Measurements from ENCODE around the gene KITLG.

Gene KITLG

GRCh38 chr12:88546853-88547252 is 33.4 kb downstream of the KITLG start:
- DNase-seq (ENCODE audit: low spot score in 2 of 2) = no peak

GRCh38 chr12:88546226-88546625 is 34.0 kb downstream of the KITLG start:
- peaks cover 25% of the 10 kb centered on the region for H3K4me1 ChIP-seq
- in situ Hi-C loops (cut with MboI; ENCODE audit: low sequenced_read_pairs) = no loop called here
- H3K4me3 ChIP-seq = no peak overlapping the region
- H3K36me3 ChIP-seq (replicated peaks) = peaks cover 4% of the 10 kb centered on the region
- no peak for DNase-seq (ENCODE audit: low spot score in 2 of 2)
- H3K27me3 ChIP-seq (ENCODE audit: low read depth) = no peaks in the 10 kb centered on the region
- no peaks in the 10 kb centered on the region for H3K9me3 ChIP-seq

More at GRCh38 chr12:88546853-88547252, 33.4 kb downstream of the KITLG start:
- in situ Hi-C loops (cut with MboI; ENCODE audit: low sequenced_read_pairs) = no loop called here
- H3K4me1 ChIP-seq = peaks cover 25% of the 10 kb centered on the region
- no peaks in the 10 kb centered on the region for H3K9me3 ChIP-seq
- H3K27me3 ChIP-seq (ENCODE audit: low read depth) = no peaks in the 10 kb centered on the region
- no peak overlapping the region for H3K4me3 ChIP-seq
- peaks cover 4% of the 10 kb centered on the region for H3K36me3 ChIP-seq (replicated peaks)

DNA sequence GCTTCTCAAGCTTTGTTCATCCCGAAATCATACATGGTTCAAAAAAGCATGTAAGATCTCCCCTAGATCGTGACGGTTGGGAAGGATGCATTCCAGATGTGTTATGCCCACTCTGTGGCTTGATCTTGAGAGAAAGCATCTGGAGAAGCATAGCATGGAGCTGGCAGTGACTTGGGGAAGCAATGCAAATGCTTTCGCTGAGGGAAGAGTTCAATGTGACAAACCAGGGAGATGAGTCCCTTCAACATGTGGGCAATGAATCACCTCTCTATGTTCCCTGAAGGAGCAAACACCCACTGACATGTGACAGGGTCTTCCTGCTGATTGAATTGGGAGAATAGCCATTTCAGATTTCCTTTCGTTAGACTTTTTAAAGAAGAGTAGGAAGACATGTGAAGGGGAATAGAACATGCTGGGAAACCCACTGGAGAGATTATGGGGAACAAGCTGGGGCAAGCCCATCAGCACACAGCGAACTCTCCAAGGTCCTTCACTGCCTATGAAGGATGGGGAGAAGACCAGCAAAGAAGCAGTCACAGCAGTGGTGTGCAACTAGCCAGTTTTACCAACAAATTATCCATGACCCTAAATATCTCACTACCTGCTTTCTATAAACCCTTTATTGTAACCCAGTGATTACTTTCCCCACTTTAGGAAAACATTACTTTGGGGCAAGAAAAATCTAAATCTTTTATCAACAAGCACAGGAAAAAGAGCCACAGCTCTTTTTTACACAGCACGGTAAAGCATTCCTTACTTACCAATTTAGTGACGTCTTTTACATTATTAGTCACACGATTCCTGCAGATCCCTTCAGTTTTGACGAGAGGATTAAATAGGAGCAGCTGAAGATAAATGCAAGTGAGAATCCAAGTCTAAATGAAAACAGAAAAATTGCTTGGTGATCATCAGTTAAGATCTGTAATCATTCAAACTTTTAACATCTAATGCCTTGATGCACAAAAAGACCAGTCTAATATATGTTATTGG is 35.0 kb downstream of the KITLG start:
- peaks cover 25% of the 10 kb centered on the region for H3K4me1 ChIP-seq
- peaks cover 4% of the 10 kb centered on the region for H3K36me3 ChIP-seq (replicated peaks)
- DNase-seq (ENCODE audit: low spot score in 2 of 2) = no peak
- H3K9me3 ChIP-seq = no peaks in the 10 kb centered on the region
- H3K27me3 ChIP-seq (ENCODE audit: low read depth) = no peaks in the 10 kb centered on the region
- in situ Hi-C loops (cut with MboI; ENCODE audit: low sequenced_read_pairs) = no loop called here
- H3K4me3 ChIP-seq = no peak overlapping the region

- Histone ChIP-seq H3K27me3 (ENCODE audit: low read depth) (no peaks in the 10 kb centered on the region), H3K36me3 (replicated peaks) (peaks cover 4% of the 10 kb centered on the region), H3K4me3 (no peak overlapping the region), H3K9me3 (no peaks in the 10 kb centered on the region), H3K4me1 (peaks cover 4% of the 10 kb centered on the region; the same call in 1 of the 2 replicates)
- no peak for DNase-seq (ENCODE audit: low spot score in 2 of 2)
- in situ Hi-C loops (cut with MboI; ENCODE audit: low sequenced_read_pairs) = no loop called here
Observed at GRCh38 chr12:88539893-88540292, 40.4 kb downstream of the KITLG start.

DNA sequence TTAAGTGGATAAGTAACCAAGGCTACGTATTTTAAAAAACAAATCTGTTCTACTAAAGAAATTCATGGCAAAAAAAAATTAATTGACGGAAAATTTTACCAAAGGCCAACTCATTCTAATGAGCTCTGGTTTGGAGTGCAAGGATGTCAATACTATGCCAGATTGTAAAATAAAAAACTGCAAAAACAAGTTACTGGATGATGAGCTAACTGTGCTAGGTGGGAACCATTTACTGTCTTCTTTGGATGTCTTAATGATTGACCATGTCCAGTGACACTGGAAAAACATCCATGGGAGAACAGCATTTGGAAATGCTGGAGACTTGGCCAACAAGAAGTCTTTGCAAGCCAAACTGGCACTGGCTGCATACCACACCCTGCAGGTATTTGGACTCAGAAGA is 41.6 kb downstream of the KITLG start:
- Histone ChIP-seq H3K4me1 (peaks cover 4% of the 10 kb centered on the region; the same call in 1 of the 2 replicates), H3K36me3 (replicated peaks) (peaks cover 4% of the 10 kb centered on the region), H3K9me3 (no peaks in the 10 kb centered on the region), H3K27me3 (ENCODE audit: low read depth) (no peaks in the 10 kb centered on the region), H3K4me3 (no peak overlapping the region)
- no peak for DNase-seq (ENCODE audit: low spot score in 2 of 2)
- in situ Hi-C loops (cut with MboI; ENCODE audit: low sequenced_read_pairs) = no loop called here

DNA sequence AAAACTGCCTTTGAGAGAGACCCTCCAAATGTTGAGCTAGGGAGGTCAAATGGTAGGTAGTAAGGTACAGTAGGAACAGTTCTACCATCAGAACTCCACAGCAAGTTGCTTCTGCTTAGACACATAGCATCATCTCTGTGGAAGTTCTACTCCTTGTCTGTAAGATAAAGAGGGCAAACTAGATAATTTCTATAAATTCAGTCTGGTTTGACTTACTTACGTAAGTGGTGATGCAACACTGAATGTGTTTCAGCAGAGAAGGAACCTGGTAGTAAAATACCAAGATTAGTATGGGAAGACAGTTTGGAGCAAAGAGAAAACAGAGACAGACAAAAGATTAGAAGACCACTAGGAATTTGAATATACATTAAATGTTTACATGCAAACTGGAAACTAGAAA is 42.0 kb downstream of the KITLG start:
- H3K36me3 ChIP-seq (replicated peaks) = peaks cover 3% of the 10 kb centered on the region
- in situ Hi-C loops (cut with MboI; ENCODE audit: low sequenced_read_pairs) = no loop called here
- no peak for DNase-seq (ENCODE audit: low spot score in 2 of 2)
- H3K4me1 ChIP-seq = peaks cover 4% of the 10 kb centered on the region; the same call in 1 of the 2 replicates
- no peaks in the 10 kb centered on the region for H3K27me3 ChIP-seq (ENCODE audit: low read depth)
- H3K4me3 ChIP-seq = no peak overlapping the region
- no peaks in the 10 kb centered on the region for H3K9me3 ChIP-seq

GRCh38 chr12:88530868-88531267 is 49.4 kb downstream of the KITLG start:
- DNase-seq (ENCODE audit: low spot score in 2 of 2) = no peak
- peaks cover 6% of the 10 kb centered on the region for H3K4me1 ChIP-seq
- in situ Hi-C loops (cut with MboI; ENCODE audit: low sequenced_read_pairs) = no loop called here
- no peak overlapping the region for H3K4me3 ChIP-seq
- 0 out of 2 replicates have a peak, but pooled peaks cover 8% of the 10 kb centered on the region for H3K9me3 ChIP-seq
- H3K36me3 ChIP-seq (replicated peaks) = peaks cover 7% of the 10 kb centered on the region; the same call in 1 of the 2 replicates
- no peaks in the 10 kb centered on the region for H3K27me3 ChIP-seq (ENCODE audit: low read depth)

DNA sequence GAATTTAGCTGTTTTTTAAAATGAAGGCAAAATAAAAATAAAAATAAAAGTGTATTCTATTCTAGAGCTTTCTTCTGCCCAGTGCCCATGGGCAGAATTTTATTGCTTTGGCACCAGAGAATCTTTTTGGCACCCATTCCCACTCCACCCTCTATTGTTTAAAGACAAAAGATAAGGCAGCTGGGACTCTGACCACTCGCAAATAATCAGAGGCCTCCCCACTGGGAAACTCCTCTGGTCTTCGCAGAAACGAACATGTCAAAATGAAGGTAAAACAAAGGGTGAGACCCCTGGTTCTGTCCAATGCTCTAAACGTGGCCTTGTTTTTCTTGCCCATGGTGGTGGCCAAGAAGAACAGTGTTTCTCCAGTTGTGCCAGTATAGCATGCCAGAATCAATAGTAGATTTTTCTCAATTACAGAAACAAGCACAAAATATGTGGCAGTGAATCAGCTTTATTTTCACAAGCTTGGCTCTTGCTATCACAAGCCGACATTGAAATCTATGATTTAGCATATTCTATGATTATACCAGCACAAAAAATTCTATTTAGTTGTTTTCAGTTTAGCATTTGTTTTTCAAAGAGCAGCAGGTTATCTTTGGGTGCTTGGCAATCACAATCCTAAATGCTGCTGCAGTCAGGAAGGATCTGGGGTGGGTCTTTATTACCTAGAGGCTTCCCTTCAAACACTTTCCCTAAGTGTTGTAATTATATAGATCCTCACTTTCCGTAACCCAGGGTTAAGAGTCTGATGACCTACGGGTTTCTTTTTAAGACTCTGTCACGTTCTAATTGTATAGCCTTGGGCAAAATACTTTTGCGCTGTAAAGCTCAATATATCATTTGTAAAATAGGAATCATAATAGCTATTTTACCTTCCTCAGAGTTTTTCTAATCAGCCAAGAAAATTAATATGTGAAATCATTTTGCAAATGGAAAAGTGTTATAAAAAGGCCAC is 50.5 kb downstream of the KITLG start:
- Histone ChIP-seq H3K9me3 (0 out of 2 replicates have a peak, but pooled peaks cover 8% of the 10 kb centered on the region), H3K27me3 (ENCODE audit: low read depth) (no peaks in the 10 kb centered on the region), H3K4me3 (no peak overlapping the region), H3K36me3 (replicated peaks) (peaks cover 7% of the 10 kb centered on the region; the same call in 1 of the 2 replicates), H3K4me1 (peaks cover 5% of the 10 kb centered on the region)
- in situ Hi-C loops (cut with MboI; ENCODE audit: low sequenced_read_pairs) = no loop called here
- no peak for DNase-seq (ENCODE audit: low spot score in 2 of 2)

DNA sequence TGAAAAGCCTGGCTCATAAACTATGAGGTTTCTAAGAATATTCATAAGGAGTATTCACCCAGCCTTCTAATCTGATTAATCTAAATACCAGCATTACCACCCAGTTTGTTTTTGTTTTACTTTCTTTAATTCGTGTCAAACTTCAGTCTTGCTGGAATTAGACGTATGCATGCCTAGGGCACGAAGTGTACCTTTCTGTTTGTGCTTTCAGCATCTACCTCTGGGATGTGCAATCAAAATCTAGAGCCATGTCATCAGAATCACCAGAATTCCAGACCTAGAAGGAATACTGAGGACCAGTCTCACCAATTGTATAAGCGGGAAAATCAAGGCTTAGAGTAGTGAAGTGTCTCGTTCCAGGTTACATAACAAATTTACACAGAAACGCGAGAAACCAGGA is 57.3 kb downstream of the KITLG start:
- Histone ChIP-seq H3K4me3 (no peak overlapping the region), H3K9me3 (0 out of 2 replicates have a peak, but pooled peaks cover 7% of the 10 kb centered on the region), H3K27me3 (ENCODE audit: low read depth) (no peaks in the 10 kb centered on the region), H3K36me3 (replicated peaks) (peaks cover 4% of the 10 kb centered on the region; the same call in 1 of the 2 replicates), H3K4me1 (peaks cover 23% of the 10 kb centered on the region)
- in situ Hi-C loops (cut with MboI; ENCODE audit: low sequenced_read_pairs) = no loop called here
- DNase-seq (ENCODE audit: low spot score in 2 of 2) = no peak

- H3K4me3 ChIP-seq = no peak overlapping the region
- H3K36me3 ChIP-seq (replicated peaks) = no peaks in the 10 kb centered on the region
- peaks cover 23% of the 10 kb centered on the region for H3K4me1 ChIP-seq
- in situ Hi-C loops (cut with MboI; ENCODE audit: low sequenced_read_pairs) = no loop called here
- H3K9me3 ChIP-seq = no peaks in the 10 kb centered on the region
- H3K27me3 ChIP-seq (ENCODE audit: low read depth) = no peaks in the 10 kb centered on the region
- no peak for DNase-seq (ENCODE audit: low spot score in 2 of 2)
Observed at GRCh38 chr12:88520436-88520820, 59.8 kb downstream of the KITLG start.

DNA sequence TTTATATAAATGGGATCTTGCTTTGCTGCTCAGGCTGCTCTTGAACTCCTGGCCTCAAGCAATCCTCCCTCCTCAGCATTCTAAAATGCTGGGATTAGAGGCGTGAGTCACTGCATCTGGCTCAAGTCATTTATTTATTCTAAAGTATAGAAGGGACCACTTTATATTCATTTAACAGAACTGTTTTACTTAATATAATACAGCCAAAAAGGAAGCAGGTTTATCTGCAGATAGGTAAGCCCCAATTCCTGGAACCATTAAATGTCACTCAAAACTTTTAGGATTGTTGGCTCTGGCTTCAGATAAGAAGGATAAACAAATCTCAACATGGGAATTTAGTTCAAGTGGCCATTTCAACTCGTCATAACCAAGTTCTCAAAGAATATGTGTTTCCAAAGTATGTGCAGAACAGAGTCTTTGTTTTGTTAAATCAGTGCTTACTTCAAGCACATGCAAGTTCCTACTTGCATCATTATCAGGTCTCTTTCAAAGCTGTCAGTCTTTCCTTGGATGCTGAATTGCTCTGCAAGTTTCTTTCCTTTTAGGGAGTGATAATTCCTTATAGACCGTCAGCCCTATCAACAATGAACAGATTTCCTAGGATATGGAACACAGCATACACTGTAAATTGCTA is 60.4 kb downstream of the KITLG start:
- DNase-seq (ENCODE audit: low spot score in 2 of 2) = peak in 1 of 2 experiments; percentile 70
- H3K27me3 ChIP-seq (ENCODE audit: low read depth) = no peaks in the 10 kb centered on the region
- H3K4me3 ChIP-seq = no peak overlapping the region
- H3K9me3 ChIP-seq = no peaks in the 10 kb centered on the region
- no peaks in the 10 kb centered on the region for H3K36me3 ChIP-seq (replicated peaks)
- in situ Hi-C loops (cut with MboI; ENCODE audit: low sequenced_read_pairs) = no loop called here
- H3K4me1 ChIP-seq = peaks cover 23% of the 10 kb centered on the region

DNA sequence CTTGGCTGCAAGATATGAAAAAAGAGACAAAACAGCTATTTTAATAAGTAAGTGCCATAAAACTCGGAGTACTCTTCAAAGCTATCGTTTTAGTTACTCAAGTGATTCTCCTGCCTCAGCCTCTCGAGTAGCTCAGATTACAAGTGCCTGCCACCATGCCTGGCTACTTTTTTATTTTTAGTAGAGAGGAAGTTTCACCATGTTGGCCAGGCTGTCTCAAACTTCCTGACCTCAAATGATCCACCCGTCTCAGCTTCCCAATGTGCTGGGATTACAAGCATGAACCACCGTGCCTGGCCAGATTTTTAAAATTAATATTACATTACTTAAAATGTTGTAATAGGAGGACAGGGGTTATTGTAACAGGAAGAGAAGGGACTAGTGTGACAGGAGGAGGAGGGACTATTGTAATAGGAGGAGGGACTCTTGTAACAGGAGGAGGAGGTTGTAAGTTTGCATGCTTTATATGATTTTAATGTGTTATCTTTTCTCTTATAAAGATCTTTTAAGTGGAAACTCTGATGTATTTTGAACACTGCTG is 61.3 kb downstream of the KITLG start:
- H3K27me3 ChIP-seq (ENCODE audit: low read depth) = no peaks in the 10 kb centered on the region
- H3K4me3 ChIP-seq = no peak overlapping the region
- DNase-seq (ENCODE audit: low spot score in 2 of 2) = no peak
- H3K9me3 ChIP-seq = no peaks in the 10 kb centered on the region
- H3K36me3 ChIP-seq (replicated peaks) = no peaks in the 10 kb centered on the region
- in situ Hi-C loops (cut with MboI; ENCODE audit: low sequenced_read_pairs) = no loop called here
- H3K4me1 ChIP-seq = peaks cover 23% of the 10 kb centered on the region

DNA sequence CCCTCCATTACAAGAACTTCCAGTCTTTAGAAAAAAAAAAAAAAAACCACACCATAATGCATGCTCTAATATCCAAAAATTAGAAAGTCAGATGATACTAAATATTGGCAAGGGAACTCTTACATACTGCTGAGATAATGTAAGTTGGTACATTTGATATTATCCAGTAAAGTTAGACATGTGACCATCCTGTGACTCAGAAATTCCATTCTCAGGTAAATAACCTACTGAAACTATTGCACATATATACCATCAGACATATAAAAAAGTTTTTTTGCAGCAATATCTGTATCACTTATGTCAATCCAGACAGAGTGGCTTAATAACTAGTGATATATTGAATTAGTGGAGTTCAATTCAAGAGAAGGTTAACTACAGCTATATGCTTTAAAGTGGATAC is 63.5 kb downstream of the KITLG start:
- Histone ChIP-seq H3K27me3 (ENCODE audit: low read depth) (no peaks in the 10 kb centered on the region), H3K4me1 (peaks cover 12% of the 10 kb centered on the region), H3K36me3 (replicated peaks) (no peaks in the 10 kb centered on the region), H3K4me3 (no peak overlapping the region), H3K9me3 (no peaks in the 10 kb centered on the region)
- in situ Hi-C loops (cut with MboI; ENCODE audit: low sequenced_read_pairs) = no loop called here
- DNase-seq (ENCODE audit: low spot score in 2 of 2) = no peak

All from HAP-1 (cell line).